Thoracic aorta (tissue), 2 donors: ENCODE results near the gene GPR150. TPM values are rescaled to one million over a fixed set of nuclear protein-coding genes. Genes with fewer than 3 reads are reported as not detected.

Source experiments
- ATAC-seq: fragments of 150-250 bp; one replicate; pipeline ENCODE4 v1.8.0; 2017; ENCODE audit warnings: low read depth; ENCODE audit not compliant: insufficient number of reproducible peaks, low FRiP score
- DNase-seq: peaks from one replicate; pipeline ENCODE4 v3.0.0-alpha.2; 2020; ENCODE audit warnings: low spot score
- H3K27ac ChIP-seq, 2 donors: fragments of 200-600 bp; sonication (generic); 1 replicate in 1 of 2; 2 replicates in 1 of 2; pipeline ENCODE4 v1.5.1; 2016; ENCODE audit warnings: mild to moderate bottlenecking in 2 of 2, moderate library complexity in 2 of 2
- H3K27me3 ChIP-seq: fragments of 200-600 bp; sonication (generic); replicated peaks from 2 replicates; pipeline ENCODE4 v1.6.0; 2016; ENCODE audit warnings: mild to moderate bottlenecking; ENCODE audit not compliant: insufficient read depth
- H3K36me3 ChIP-seq: fragments of 200-600 bp; sonication (generic); one replicate; pipeline ENCODE4 v1.5.1; 2016
- H3K4me1 ChIP-seq, 2 donors: fragments of 200-600 bp; sonication (generic); 1 replicate in 1 of 2; 2 replicates in 1 of 2; pipeline versions ENCODE4 v1.5.1 to v1.6.0; 2016; ENCODE audit warnings: low read depth in 2 of 2, mild to moderate bottlenecking in 1 of 2; ENCODE audit not compliant: control insufficient read depth in 1 of 2
- H3K4me3 ChIP-seq: fragments of 200-600 bp; sonication (generic); 2 replicates; pipeline ENCODE4 v1.5.1; 2016; ENCODE audit warnings: mild to moderate bottlenecking
- H3K9me3 ChIP-seq: fragments of 200-600 bp; sonication (generic); 2 replicates; pipeline ENCODE4 v1.5.1; 2016
- total RNA-seq, 2 donors: library from RNA; depleted of rRNA; stranded (reverse); fragments of >200 nt; gene quantifications; one replicate each; pipeline versions ENCODE4 v1.1.0 to v1.2.3, GENCODE V29; 2016
- TF ChIP-seq, protein P1 (sequence below): fragments of 200-600 bp; sonication (generic); IDR thresholded peaks from one replicate; pipeline ENCODE4 v1.5.1; 2019; ENCODE audit warnings: antibody characterized with exemption

Gene GPR150
- total RNA-seq, 2 donors from 2014 or later, result 1.1 TPM; not detected in 1

DNA sequence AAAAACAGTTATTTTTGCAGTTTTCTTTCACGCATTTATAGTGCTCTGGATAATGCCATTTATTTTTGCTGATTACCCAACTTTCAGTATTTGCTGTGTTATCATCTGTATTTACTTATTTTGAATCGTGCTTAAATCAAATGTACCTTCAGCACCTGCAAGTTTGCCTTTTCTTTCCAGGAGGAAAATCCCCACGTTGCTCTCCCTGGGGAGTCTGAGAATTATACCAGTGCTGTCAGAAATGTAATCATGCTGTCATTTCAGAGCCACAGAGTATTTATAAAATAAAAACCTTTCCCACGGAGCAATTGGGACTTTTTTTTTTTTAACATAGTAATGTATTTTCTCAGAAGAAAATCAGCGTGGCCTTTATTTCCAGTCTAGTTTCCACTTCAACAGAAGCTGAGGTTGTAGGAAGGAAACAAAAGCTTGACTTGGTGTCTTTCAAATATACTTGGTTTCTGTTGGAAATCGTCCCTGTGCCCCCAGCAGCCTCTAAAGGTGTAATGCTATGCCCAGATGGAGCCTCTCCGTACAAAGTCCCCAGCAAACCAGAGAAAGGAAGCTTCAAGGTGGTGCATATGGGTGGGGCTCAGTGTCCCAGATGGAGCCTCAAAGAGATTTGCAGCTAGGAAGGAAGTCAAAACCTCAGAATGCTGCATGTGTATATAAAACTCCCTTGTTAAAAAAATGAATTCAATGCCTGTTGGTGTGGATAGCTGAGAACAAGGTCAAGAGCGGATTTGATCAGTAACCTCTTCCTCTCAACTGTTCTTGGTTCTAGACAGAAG, 2.1 kb downstream of the GPR150 start:
- Histone ChIP-seq H3K27me3 (no peaks in the 10 kb centered on the region), H3K9me3 (no peaks in the 10 kb centered on the region), H3K4me1 (peaks cover 5 to 24% of the 10 kb centered on the region in 2 donors), H3K4me3 (peak overlapping the region; percentile 83), H3K27ac (no peak overlapping the region), H3K36me3 (no peaks in the 10 kb centered on the region)
- DNase-seq, result no peak
- TF ChIP-seq, protein P1, sequence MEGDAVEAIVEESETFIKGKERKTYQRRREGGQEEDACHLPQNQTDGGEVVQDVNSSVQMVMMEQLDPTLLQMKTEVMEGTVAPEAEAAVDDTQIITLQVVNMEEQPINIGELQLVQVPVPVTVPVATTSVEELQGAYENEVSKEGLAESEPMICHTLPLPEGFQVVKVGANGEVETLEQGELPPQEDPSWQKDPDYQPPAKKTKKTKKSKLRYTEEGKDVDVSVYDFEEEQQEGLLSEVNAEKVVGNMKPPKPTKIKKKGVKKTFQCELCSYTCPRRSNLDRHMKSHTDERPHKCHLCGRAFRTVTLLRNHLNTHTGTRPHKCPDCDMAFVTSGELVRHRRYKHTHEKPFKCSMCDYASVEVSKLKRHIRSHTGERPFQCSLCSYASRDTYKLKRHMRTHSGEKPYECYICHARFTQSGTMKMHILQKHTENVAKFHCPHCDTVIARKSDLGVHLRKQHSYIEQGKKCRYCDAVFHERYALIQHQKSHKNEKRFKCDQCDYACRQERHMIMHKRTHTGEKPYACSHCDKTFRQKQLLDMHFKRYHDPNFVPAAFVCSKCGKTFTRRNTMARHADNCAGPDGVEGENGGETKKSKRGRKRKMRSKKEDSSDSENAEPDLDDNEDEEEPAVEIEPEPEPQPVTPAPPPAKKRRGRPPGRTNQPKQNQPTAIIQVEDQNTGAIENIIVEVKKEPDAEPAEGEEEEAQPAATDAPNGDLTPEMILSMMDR, result no peak
- no peak for ATAC-seq

DNA sequence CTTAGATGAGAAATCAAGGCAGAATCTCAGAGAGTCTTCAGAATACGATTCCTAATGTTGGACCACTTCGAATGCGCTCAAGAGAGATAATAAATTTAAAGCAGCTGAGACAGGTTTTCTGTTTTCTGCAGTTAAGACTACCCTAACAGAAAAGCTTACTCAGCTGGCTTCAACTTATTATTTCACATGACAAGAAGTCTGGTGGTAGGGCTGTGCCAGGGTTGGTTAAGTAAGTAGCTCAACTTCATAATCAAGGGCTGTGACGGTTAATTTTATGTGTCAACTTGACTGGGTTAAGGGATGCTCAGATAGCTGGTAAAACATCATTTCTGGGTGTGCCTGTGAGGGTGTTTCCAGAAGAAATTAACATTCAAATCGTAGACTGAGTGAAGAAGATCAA, 3.8 kb downstream of the GPR150 start:
- Histone ChIP-seq H3K4me3 (no peak overlapping the region), H3K27me3 (no peaks in the 10 kb centered on the region), H3K9me3 (no peaks in the 10 kb centered on the region), H3K27ac (no peak overlapping the region), H3K4me1 (peaks cover 5 to 26% of the 10 kb centered on the region in 2 donors), H3K36me3 (no peaks in the 10 kb centered on the region)
- no peak for DNase-seq
- TF ChIP-seq, protein P1, result no peak
- ATAC-seq, result no peak

DNA sequence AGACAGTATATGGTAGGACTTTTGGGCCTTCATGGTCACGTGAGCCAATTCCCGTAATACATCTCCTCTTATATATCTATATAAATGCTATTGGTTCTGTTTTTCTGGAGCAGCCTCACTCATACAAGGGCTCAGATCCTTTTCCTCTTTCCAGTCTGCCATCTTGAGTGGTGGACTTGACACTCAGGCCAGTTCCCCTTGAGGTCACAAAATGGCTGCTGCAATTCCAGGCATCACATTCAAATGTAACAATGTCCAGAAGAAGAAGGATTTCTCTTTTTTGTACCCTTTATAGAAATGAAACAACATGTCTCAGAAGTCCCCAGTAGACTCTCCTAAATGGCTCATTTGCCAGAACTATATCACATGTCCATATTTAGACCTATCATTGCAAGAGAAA, 4.5 kb downstream of the GPR150 start:
- H3K4me1 ChIP-seq, result peaks cover 5 to 22% of the 10 kb centered on the region in 2 donors

DNA sequence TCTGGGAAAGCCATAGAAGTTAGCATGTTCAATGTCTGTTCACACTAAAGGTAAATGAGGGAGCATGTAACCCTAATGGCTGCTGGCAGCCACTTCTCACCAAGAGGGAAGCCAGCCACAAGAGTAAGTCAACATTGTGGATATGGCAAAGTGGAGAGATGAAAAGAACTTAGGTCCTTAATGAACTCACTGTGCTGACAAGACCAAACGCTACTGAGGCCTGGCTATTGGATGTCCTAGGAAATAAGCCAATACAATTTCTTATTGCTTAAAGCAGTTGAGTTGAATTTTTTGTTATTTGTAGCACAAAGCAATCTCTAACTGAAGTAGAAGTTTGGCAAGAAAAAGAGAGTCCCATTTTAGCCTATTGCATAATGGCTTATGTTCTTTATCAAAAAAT, 6.8 kb downstream of the GPR150 start:
- H3K4me3 ChIP-seq, result no peak overlapping the region
- peak overlapping the region in 1 of 2 donors; percentile 18 for H3K27ac ChIP-seq
- H3K27me3 ChIP-seq, result no peaks in the 10 kb centered on the region
- DNase-seq (no peak), ATAC-seq (no peak)
- TF ChIP-seq, protein P1, result no peak
- H3K9me3 ChIP-seq, result no peaks in the 10 kb centered on the region
- H3K36me3 ChIP-seq, result no peaks in the 10 kb centered on the region
- peaks cover 16 to 21% of the 10 kb centered on the region in 2 donors for H3K4me1 ChIP-seq

More for the DNA sequence above, 4.5 kb downstream of the GPR150 start:
- H3K27ac ChIP-seq, result no peak overlapping the region
- TF ChIP-seq, protein P1, result no peak
- no peak overlapping the region for H3K4me3 ChIP-seq
- H3K36me3 ChIP-seq, result no peaks in the 10 kb centered on the region
- H3K27me3 ChIP-seq, result no peaks in the 10 kb centered on the region
- no peaks in the 10 kb centered on the region for H3K9me3 ChIP-seq
- ATAC-seq (no peak), DNase-seq (no peak)

DNA sequence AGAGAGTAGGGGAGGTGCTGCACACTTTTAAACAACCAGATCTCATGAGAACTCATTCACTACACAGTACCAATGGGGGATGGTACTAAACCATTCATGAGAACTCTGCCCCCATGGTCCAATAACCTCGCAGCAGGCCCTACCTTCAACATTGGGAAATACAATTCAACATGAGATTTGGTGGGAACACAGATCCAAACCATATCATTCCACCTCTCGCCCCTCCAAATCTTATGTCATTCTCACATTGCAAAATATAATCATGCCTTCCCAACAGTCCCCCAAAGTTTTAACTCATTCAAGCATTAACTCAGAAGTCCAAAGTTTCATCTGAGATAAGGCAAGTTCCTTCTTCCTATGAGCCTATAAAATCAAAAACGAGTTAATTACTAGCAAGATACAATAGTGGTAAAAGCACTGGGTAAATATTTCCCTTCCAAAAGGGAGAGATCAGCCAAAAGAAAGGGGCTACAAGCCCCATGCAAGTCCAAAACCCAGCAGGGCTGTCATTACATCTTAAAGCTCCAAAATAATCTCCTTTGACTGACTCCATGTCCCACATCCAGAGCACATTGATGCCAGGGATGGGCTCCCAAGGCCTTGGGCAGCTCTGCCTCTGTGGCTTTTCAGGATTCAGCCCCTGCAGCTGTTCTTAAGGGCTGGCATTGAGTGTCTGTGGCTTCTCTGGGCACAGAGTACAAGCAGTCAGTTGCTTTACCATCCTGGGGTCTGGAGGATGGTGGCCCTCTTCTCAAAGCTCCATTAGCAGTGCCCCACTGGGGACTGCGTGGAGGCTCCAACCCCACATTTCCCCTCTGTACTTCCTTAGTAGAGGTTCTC, 8.3 kb downstream of the GPR150 start:
- H3K27ac ChIP-seq, result no peak overlapping the region
- TF ChIP-seq, protein P1, result no peak
- no peaks in the 10 kb centered on the region for H3K27me3 ChIP-seq
- no peak overlapping the region for H3K4me3 ChIP-seq
- DNase-seq (no peak), ATAC-seq (no peak)
- H3K36me3 ChIP-seq, result no peaks in the 10 kb centered on the region
- peaks cover 18 to 20% of the 10 kb centered on the region in 2 donors for H3K4me1 ChIP-seq
- H3K9me3 ChIP-seq, result no peaks in the 10 kb centered on the region
